ENCODE results near the gene SMIM7. TPM values are rescaled to one million over a fixed set of nuclear protein-coding genes. Genes with fewer than 3 reads are reported as not detected.

The SMIM7 gene
- total and polyA plus RNA-seq, 2 of the 13 experiments (the other 11 are each of a cell fraction or from before 2014, with no cell fraction given) = 55.7 to 74.9 TPM

- TF ChIP-seq ZNF597 (CRISPR knock-in tag; IDR thresholded peaks at IDR 0.05) (no peak), FOXP1 (IDR thresholded peaks at IDR 0.05) (no peak), FOXP1 (CRISPR knock-in tag; IDR thresholded peaks at IDR 0.05) (no peak), ZNF850 (CRISPR knock-in tag; conservative IDR thresholded peaks at IDR 0.05) (no peak), CREBL2 (CRISPR knock-in tag; IDR thresholded peaks at IDR 0.05; ENCODE audit: borderline replicate concordance) (no peak), HBP1 (CRISPR knock-in tag; IDR thresholded peaks at IDR 0.05; ENCODE audit: low read depth) (peak; percentile 85), EEA1 (CRISPR knock-in tag; IDR thresholded peaks at IDR 0.05; ENCODE audit: borderline replicate concordance) (peak; percentile 81; the same call in 1 of the 2 replicates), RERE (CRISPR knock-in tag; IDR thresholded peaks at IDR 0.05; ENCODE audit: low read depth) (no peak), HNF4A (CRISPR knock-in tag; IDR thresholded peaks at IDR 0.05) (no peak), ADNP (CRISPR knock-in tag; IDR thresholded peaks at IDR 0.05) (no peak), TP53 (CRISPR knock-in tag; conservative IDR thresholded peaks at IDR 0.05) (0 out of 2 replicates have a peak, but pooled peaks have one; percentile 42), ZNF747 (CRISPR knock-in tag; IDR thresholded peaks at IDR 0.05; ENCODE audit: borderline replicate concordance) (peak; percentile 78; the same call in 1 of the 2 replicates), ZNF703 (CRISPR knock-in tag; IDR thresholded peaks at IDR 0.05; ENCODE audit: borderline replicate concordance) (peak; percentile 68; the same call in 1 of the 2 replicates), GABPB1 (CRISPR knock-in tag; IDR thresholded peaks at IDR 0.05) (peak; percentile 90), AHR (CRISPR knock-in tag; IDR thresholded peaks at IDR 0.05) (peak; percentile 35; the same call in 1 of the 2 replicates), HOXA9 (CRISPR knock-in tag; IDR thresholded peaks at IDR 0.05; ENCODE audit: borderline replicate concordance) (0 out of 2 replicates have a peak, but pooled peaks have one; percentile 66), KDM1A (CRISPR knock-in tag; IDR thresholded peaks at IDR 0.05) (no peak), HNRNPK (IDR thresholded peaks at IDR 0.05; ENCODE audit: low read depth, low read length, poor library complexity, severe bottlenecking) (no peak), ZNF12 (CRISPR knock-in tag; IDR thresholded peaks at IDR 0.05) (no peak), ZSCAN21 (CRISPR knock-in tag; IDR thresholded peaks at IDR 0.05; ENCODE audit: borderline replicate concordance) (no peak), ONECUT2 (CRISPR knock-in tag; IDR thresholded peaks at IDR 0.05) (no peak), ZFP36L1 (CRISPR knock-in tag; IDR thresholded peaks at IDR 0.05) (peak; percentile 63; the same call in 1 of the 2 replicates), NFRKB (IDR thresholded peaks at IDR 0.05) (no peak)
These were observed 31.6 kb downstream of the SMIM7 start, which contains the start of gene MED26 (continued) for GRCh38 chr19:16628183-16628983.
